ENCODE data around the gene CD48.

The CD48 gene

DNA sequence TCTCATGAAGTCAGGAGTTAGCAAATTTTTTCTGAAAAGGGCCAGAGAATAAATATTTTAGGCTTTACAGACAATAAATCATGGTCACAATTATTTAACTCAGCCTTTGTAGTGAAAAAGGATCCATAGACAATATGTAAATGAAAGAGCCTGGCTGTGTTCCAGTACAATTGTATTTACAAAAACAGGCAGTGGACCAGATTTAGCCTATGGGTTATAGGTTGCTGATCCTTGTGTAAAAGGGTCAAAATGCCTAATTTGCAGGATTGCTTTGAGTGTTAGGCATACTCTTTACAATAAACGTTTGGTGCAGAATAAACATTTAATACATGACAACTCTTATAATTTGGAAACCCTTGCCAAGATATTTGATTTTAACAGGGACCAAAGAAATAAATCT, 33.9 kb upstream of the CD48 start:
- TF ChIP-seq, protein P1, sequence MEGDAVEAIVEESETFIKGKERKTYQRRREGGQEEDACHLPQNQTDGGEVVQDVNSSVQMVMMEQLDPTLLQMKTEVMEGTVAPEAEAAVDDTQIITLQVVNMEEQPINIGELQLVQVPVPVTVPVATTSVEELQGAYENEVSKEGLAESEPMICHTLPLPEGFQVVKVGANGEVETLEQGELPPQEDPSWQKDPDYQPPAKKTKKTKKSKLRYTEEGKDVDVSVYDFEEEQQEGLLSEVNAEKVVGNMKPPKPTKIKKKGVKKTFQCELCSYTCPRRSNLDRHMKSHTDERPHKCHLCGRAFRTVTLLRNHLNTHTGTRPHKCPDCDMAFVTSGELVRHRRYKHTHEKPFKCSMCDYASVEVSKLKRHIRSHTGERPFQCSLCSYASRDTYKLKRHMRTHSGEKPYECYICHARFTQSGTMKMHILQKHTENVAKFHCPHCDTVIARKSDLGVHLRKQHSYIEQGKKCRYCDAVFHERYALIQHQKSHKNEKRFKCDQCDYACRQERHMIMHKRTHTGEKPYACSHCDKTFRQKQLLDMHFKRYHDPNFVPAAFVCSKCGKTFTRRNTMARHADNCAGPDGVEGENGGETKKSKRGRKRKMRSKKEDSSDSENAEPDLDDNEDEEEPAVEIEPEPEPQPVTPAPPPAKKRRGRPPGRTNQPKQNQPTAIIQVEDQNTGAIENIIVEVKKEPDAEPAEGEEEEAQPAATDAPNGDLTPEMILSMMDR (IDR thresholded peaks at IDR 0.05), result no peak
- no peaks in the 10 kb centered on the region for H3K27me3 ChIP-seq
- H3K9me3 ChIP-seq, result no peaks in the 10 kb centered on the region
- H3K36me3 ChIP-seq, result no peaks in the 10 kb centered on the region
- peaks cover 9% of the 10 kb centered on the region in 2 experiments for H3K4me1 ChIP-seq (ENCODE audit: control insufficient read depth in 1 of 2, insufficient read depth in 1 of 2, low read depth in 1 of 2, low read length in 1 of 2)
- no peak overlapping the region for H3K4me3 ChIP-seq (ENCODE audit: low read depth in 1 of 2, low read length in 1 of 2)
- no peak overlapping the region for H3K27ac ChIP-seq

DNA sequence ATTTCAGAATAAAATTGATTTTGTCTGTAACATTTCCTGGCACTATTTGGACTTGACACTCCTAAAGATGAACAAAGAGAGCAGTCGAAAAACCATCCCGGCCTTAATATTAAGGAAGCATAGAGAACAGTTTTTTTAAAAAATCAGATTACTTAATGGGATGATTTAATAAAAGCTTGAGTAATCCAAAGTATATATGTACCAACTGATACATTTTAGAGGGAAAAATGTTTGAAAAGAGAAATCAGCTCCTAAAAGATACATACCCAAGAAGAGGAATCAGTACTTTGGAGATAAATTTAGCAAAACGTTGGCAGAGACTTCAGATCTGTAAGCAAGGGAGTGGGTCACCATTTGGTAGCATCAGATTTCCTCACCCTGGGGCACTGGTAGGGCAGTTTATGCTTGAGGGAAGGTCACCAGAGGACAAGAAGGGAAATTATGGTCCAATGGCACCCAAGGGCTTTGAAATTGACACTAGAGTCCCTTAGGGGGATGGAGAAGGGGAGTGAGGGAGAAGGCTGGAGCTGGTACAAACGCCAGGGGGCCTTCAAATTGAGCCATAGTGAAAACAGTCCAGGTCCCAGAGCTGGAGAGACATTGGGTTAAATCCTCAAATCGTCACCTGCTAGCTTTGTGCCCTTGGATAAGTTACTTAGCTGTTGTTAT, 33.4 kb upstream of the CD48 start:
- TF ChIP-seq, protein P1 (IDR thresholded peaks at IDR 0.05), result no peak
- Histone ChIP-seq H3K27me3 (no peaks in the 10 kb centered on the region), H3K27ac (no peak overlapping the region), H3K9me3 (no peaks in the 10 kb centered on the region), H3K4me3 (ENCODE audit: low read depth in 1 of 2, low read length in 1 of 2) (no peak overlapping the region), H3K4me1 (ENCODE audit: control insufficient read depth in 1 of 2, insufficient read depth in 1 of 2, low read depth in 1 of 2, low read length in 1 of 2) (peaks cover 9% of the 10 kb centered on the region in 2 experiments), H3K36me3 (no peaks in the 10 kb centered on the region)

DNA sequence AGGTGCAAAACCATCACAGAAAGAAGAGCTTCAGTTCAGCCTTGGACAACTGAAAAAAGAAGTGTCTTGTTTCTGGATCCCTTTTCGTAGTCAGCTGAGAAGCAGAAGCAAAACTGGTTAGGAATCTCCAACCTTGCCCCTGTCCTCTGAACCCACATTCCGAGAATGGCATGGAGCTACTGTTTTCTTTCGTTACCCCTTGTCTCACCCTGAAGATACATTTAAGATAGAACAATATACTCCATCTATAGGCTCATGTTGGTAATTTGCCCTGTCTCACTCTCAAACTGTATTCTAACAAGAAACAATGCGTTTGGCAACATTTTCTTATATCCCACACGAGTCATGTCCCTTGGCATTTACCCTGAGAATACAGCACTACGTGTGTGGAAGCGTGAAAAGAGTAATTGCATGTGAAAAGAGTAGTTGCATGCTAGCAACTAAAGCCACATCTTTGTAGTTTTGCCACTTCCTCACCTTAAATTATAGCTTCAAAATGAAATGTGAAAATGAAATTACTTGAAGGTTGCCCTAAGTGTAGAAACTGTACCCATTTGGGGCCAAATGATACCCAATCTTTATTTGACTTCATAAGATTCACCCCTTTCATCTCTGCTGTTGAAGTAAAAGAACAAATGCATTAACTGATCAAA, 32.7 kb upstream of the CD48 start:
- H3K4me3 ChIP-seq (ENCODE audit: low read depth in 1 of 2, low read length in 1 of 2), result no peak overlapping the region
- H3K9me3 ChIP-seq, result no peaks in the 10 kb centered on the region
- H3K4me1 ChIP-seq (ENCODE audit: control insufficient read depth in 1 of 2, insufficient read depth in 1 of 2, low read depth in 1 of 2, low read length in 1 of 2), result peaks cover 14 to 15% of the 10 kb centered on the region in 2 experiments
- no peaks in the 10 kb centered on the region for H3K27me3 ChIP-seq
- H3K36me3 ChIP-seq, result no peaks in the 10 kb centered on the region
- TF ChIP-seq, protein P1 (IDR thresholded peaks at IDR 0.05), result no peak
- no peak overlapping the region for H3K27ac ChIP-seq

DNA sequence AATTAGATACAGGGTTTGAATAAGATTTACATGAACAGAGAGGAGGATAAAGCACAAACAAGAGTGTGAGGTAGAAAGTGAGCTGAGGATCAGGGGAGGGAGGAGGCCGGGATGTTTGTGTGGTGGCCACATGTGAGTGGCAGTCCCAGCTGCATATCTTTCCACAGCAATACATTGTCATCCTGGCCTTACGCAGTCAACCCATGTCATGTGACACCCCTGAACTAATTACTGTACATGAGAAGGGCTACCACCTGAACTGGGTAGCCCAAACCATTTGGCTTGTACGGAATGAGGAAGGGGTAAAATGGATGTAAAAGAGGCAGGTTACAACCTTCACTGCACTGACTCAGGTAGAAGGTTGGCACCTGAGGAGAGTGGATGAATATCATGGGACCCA, 31.6 kb upstream of the CD48 start:
- TF ChIP-seq, protein P1 (IDR thresholded peaks at IDR 0.05), result no peak
- Histone ChIP-seq H3K36me3 (no peaks in the 10 kb centered on the region), H3K27me3 (no peaks in the 10 kb centered on the region), H3K27ac (no peak overlapping the region), H3K4me3 (ENCODE audit: low read depth in 1 of 2, low read length in 1 of 2) (no peak overlapping the region), H3K9me3 (no peaks in the 10 kb centered on the region), H3K4me1 (ENCODE audit: control insufficient read depth in 1 of 2, insufficient read depth in 1 of 2, low read depth in 1 of 2, low read length in 1 of 2) (peaks cover 15% of the 10 kb centered on the region in 2 experiments)

DNA sequence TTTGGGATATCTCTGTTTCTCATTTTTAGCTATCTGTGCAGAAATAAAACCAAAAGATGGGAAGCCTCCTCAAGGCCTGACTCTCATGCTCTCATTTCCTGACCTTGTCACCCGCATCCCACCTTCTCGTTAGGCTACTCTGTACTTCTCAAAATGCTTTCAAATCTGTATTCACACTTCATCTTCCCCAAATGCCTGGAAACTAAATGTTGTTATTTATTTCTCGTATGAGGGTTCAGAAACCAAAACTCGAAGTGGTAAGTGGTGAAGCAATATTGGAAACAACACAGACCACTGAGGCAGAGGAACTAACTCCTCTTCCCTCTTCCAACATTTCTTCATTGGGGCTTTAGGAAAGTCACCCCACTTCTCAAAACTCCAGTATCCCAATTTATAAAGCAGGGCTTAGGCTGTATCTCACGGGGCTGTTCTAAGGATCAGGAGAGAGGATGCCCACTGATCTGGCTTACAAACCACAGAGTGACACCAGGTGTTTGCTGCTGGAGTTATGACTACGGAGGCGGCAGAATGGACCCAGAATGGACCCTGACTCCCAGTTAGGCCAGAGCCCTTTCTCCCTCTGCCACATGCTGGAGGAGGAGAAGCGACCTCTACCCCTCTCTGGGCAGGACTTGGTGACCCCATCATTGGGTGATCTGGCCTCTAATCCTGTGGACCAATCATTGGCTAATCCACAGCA, 31.0 kb upstream of the CD48 start:
- H3K9me3 ChIP-seq, result no peaks in the 10 kb centered on the region
- peaks cover 15% of the 10 kb centered on the region in 2 experiments for H3K4me1 ChIP-seq (ENCODE audit: control insufficient read depth in 1 of 2, insufficient read depth in 1 of 2, low read depth in 1 of 2, low read length in 1 of 2)
- H3K27ac ChIP-seq, result no peak overlapping the region
- no peaks in the 10 kb centered on the region for H3K27me3 ChIP-seq
- TF ChIP-seq, protein P1 (IDR thresholded peaks at IDR 0.05), result no peak
- H3K4me3 ChIP-seq (ENCODE audit: low read depth in 1 of 2, low read length in 1 of 2), result no peak overlapping the region
- H3K36me3 ChIP-seq, result no peaks in the 10 kb centered on the region
